HG02763 (cell line): Measurements from ENCODE around the gene PRKG2.

Experiments used
- ATAC-seq: cut with Tn5 transposase; IDR thresholded peaks from one replicate; pipeline ENCODE4 v1.9.1; 2021; ENCODE audit warnings: mild to moderate bottlenecking, moderate library complexity; ENCODE audit not compliant: unreplicated experiment

Gene PRKG2

DNA sequence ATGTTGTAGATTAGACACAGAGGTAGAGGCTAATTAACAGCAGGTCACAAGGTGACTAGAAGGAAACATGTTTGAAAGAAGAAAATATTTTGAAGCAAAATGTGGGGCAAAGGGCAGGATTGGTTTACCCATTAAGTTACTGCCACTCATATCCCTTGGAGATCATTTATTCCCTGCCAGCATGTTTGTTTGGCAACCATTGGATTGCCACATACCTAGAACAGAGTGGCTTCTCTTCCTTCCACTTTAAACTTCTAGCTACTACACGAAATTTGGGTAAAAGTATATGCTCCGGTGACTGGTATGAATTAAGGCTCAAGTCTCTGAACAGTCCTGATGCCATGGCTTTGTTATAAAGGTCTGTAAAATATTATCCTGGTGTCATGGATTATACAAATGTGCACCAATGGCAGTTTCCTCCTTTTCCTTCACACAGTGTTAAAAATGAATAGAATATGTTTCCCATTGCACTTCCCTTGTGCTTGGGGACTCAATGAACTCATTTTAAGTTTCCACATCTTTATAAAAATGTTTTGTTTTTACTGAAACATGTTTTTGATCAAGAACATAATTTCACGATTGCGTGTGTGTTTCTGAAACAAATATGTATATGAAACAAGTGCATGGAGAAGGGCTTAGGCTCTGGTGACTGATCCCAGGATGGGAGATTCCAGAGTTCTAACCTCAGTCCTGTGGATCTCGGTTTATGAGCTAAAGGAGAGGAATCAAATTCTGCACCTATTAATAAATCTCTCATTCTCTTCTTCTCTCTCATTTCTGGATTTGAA, 172.2 kb downstream of the PRKG2 start:
- no peak for ATAC-seq

DNA sequence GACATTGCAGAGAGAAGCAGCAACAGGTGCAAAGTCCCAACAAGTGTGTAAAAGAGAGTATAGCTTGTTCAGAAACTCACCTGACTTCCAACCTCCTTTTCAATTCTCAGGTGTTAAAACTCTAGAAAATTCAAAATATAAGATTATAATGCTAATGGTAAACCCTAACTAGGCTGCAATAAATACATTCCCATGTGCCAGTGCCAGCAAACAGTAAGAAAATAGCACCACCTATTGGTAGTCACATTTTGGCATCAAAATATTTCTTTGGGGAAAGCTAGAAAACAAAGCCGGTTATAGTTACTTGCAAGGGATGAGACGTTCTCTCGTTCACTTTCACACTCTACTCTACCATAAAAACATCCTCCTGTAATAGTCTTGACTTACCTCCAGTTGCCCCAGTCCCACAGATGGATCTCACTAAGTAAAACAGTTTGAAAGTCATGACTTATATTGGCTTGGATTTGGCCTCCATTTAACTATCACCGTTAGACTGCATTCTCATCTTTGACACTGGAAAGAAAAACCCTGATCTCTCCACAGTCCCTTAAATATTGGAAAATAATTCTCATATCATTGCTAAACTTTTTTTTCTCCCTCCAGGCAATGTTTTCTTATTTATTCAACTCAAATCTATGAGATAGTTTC, 174.9 kb downstream of the PRKG2 start:
- no peak for ATAC-seq

GRCh38 chr4:81039351-81039972, 175.6 kb downstream of the PRKG2 start:
- no peak for ATAC-seq

GRCh38 chr4:81038636-81039350, 176.2 kb downstream of the PRKG2 start:
- ATAC-seq, result no peak
